CD14-positive monocyte (primary cell): ENCODE results near the gene C17orf100. TPM values are rescaled to one million over a fixed set of nuclear protein-coding genes. Genes with fewer than 3 reads are reported as not detected.

Experiments used
- DNase-seq, 3 donors: peaks; one replicate each; pipeline ENCODE4 v3.0.0-alpha.2; 2011 to 2022
- H2AFZ ChIP-seq: 2 replicates; pipeline ENCODE4 v1.6.0; 2012; ENCODE audit warnings: mild to moderate bottlenecking, low read depth, low read length, inconsistent platforms; ENCODE audit not compliant: insufficient read depth, poor library complexity, severe bottlenecking
- H3K27ac ChIP-seq, 2 donors: 1 replicate in 1 of 2; 2 replicates in 1 of 2; pipeline ENCODE4 v1.5.1; 2012 to 2013; ENCODE audit warnings: low read length in 2 of 2, control low read depth in 1 of 2, inconsistent platforms in 1 of 2, low read depth in 1 of 2, mild to moderate bottlenecking in 1 of 2
- H3K27me3 ChIP-seq, 2 donors: one replicate each; pipeline versions ENCODE4 v1.6.0 to v1.6.1; 2011 to 2013; ENCODE audit warnings: low read length in 2 of 2; ENCODE audit not compliant: control insufficient read depth in 2 of 2, insufficient read depth in 2 of 2
- H3K36me3 ChIP-seq, 2 donors: replicated peaks in 1 of 2; 1 replicate in 1 of 2; 2 replicates in 1 of 2; pipeline versions ENCODE4 v1.5.1 to v1.6.1; 2012 to 2013; ENCODE audit warnings: low read length in 2 of 2, control low read depth in 1 of 2, inconsistent platforms in 1 of 2, mild to moderate bottlenecking in 1 of 2; ENCODE audit not compliant: insufficient read depth in 2 of 2, control insufficient read depth in 1 of 2
- H3K4me1 ChIP-seq, 2 donors: 1 replicate in 1 of 2; 2 replicates in 1 of 2; pipeline versions ENCODE4 v1.5.1 to v1.6.1; 2012 to 2013; ENCODE audit warnings: low read length in 2 of 2, control low read depth in 1 of 2, inconsistent platforms in 1 of 2, mild to moderate bottlenecking in 1 of 2, moderate library complexity in 1 of 2; ENCODE audit not compliant: insufficient read depth in 2 of 2, control insufficient read depth in 1 of 2
- H3K4me2 ChIP-seq: replicated peaks from 2 replicates; pipeline ENCODE3; 2012; ENCODE audit warnings: low read length, moderate library complexity, mild to moderate bottlenecking; ENCODE audit not compliant: poor library complexity, severe bottlenecking; ENCODE audit errors: extremely low read depth
- H3K4me3 ChIP-seq, 3 experiments: fragments of 200-600 bp in 1 of 3; sonication (generic) in 1 of 3; replicated peaks in 1 of 3; 1 replicate in 2 of 3; 2 replicates in 1 of 3; pipeline ENCODE4 v1.5.1; 2011 to 2013; ENCODE audit warnings: low read length in 3 of 3, mild to moderate bottlenecking in 3 of 3, control low read depth in 2 of 3, low read depth in 2 of 3, inconsistent platforms in 1 of 3, moderate library complexity in 1 of 3
- H3K79me2 ChIP-seq: 2 replicates; pipeline ENCODE4 v1.6.0; 2012; ENCODE audit warnings: mild to moderate bottlenecking, control low read depth, inconsistent platforms, low read length, moderate library complexity; ENCODE audit not compliant: insufficient read depth
- H3K9ac ChIP-seq: 2 replicates; pipeline ENCODE4 v1.6.0; 2017; ENCODE audit warnings: low read length, mild to moderate bottlenecking; ENCODE audit not compliant: insufficient read depth, poor library complexity, severe bottlenecking
- H3K9me3 ChIP-seq, 2 donors: replicated peaks in 1 of 2; 1 replicate in 1 of 2; 2 replicates in 1 of 2; pipeline versions ENCODE4 v1.5.1 to v1.6.1; 2012 to 2013; ENCODE audit warnings: low read length in 2 of 2, control low read depth in 1 of 2; ENCODE audit not compliant: control insufficient read depth in 1 of 2, insufficient read depth in 1 of 2
- H4K20me1 ChIP-seq: 2 replicates; pipeline ENCODE4 v1.6.0; 2012; ENCODE audit warnings: mild to moderate bottlenecking, low read length, control low read depth, moderate library complexity; ENCODE audit not compliant: insufficient read depth
- H3K27ac Mint-ChIP-seq, 7 donors: one replicate each; pipeline ENCODE4 v1.8.0; 2020; ENCODE audit warnings: mild to moderate bottlenecking in 7 of 7, mixed read lengths in 7 of 7, moderate library complexity in 6 of 7, inconsistent platforms in 2 of 7
- H3K27me3 Mint-ChIP-seq, 3 donors: one replicate each; pipeline ENCODE4 v1.8.0; 2021 to 2022; ENCODE audit warnings: low read depth in 3 of 3, mild to moderate bottlenecking in 3 of 3, mixed read lengths in 3 of 3, moderate library complexity in 3 of 3, inconsistent platforms in 1 of 3
- H3K36me3 Mint-ChIP-seq, 2 donors: one replicate each; pipeline ENCODE4 v1.8.0; 2020; ENCODE audit warnings: mixed read lengths in 2 of 2, inconsistent platforms in 1 of 2, mild to moderate bottlenecking in 1 of 2
- H3K4me1 Mint-ChIP-seq: one replicate; pipeline ENCODE4 v1.8.0; 2020; ENCODE audit warnings: mild to moderate bottlenecking, mixed read lengths
- H3K4me3 Mint-ChIP-seq, 2 donors: one replicate each; pipeline ENCODE4 v1.8.0; 2020; ENCODE audit warnings: mild to moderate bottlenecking in 2 of 2, mixed read lengths in 2 of 2, moderate library complexity in 1 of 2
- H3K9me3 Mint-ChIP-seq, 7 donors: one replicate each; pipeline ENCODE4 v1.8.0; 2020 to 2022; ENCODE audit warnings: mixed read lengths in 7 of 7, mild to moderate bottlenecking in 6 of 7, moderate library complexity in 6 of 7, inconsistent platforms in 2 of 7
- WGBS: methylation state at CpG from one replicate; pipeline ENCODE4 v1.1.5; 2013; ENCODE audit warnings: missing lambda C conversion rate; ENCODE audit not compliant: insufficient coverage; 5-methylcytosine and 5-hydroxymethylcytosine counted together
- intact Hi-C, 2 donors: fragments of 100-400 bp; cut with micrococcal nuclease; formaldehyde crosslinking; loops; one replicate each; pipeline versions ENCODE4 v1.15.0 to v1.15.1; 2023
- polyA plus RNA-seq, 3 donors: library from polyadenylated mRNA; depleted of rRNA in 1 of 3; unstranded in 2 of 3; stranded (reverse) in 1 of 3; fragments of 300-500 nt in 2 of 3; fragments of >200 nt in 1 of 3; fragmentation: Illumina TruSeq in 2 of 3; gene quantifications; 1 replicate in 2 of 3; 2 replicates in 1 of 3; pipeline ENCODE4 v1.2.3, GENCODE V29; 2012 to 2021
- TF ChIP-seq, protein P1 (sequence below): fragments of 200-600 bp; IDR thresholded peaks from one replicate; pipeline ENCODE4 v1.8.0; 2022; ENCODE audit warnings: antibody characterized with exemption, mild to moderate bottlenecking

Gene C17orf100
- polyA plus RNA-seq, 3 donors = 0.51 to 1.8 (median 1.2) TPM

DNA sequence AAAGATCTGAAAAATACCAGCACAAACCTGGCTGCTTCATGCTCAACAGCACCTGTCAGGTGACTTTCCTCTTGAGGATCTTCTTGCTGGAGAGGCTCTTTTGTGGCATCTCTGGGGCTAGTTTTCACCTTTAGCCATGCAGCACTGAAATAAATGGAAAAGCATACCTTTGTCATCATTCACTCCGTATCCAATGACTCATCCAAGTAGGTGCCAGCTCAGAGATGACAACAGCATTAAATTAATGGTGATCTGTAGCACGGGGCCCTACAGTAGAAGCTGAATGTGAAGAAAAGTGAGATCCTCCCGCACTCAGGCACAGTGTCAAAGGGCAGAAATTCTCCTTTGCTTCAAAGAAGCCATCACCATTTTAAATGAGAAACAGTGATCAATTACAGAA, 43.2 kb upstream of the C17orf100 start:
- H3K36me3 ChIP-seq = peaks cover 66 to 88% of the 10 kb centered on the region in 2 donors

GRCh38 chr17:6610011-6610410, 41.6 kb upstream of the C17orf100 start:
- Mint-ChIP-seq H3K4me1 (no peaks in the 10 kb centered on the region), H3K36me3 (peaks cover 77 to 90% of the 10 kb centered on the region in 2 donors), H3K27me3 (peaks cover 0 to 2% (median 0%) of the 10 kb centered on the region in 3 donors), H3K27ac (no peak overlapping the region), H3K4me3 (no peak overlapping the region), H3K9me3 (no peaks in the 10 kb centered on the region)
- no peak for DNase-seq
- Histone ChIP-seq H3K4me1 (no peaks in the 10 kb centered on the region), H3K9ac (no peak overlapping the region), H3K4me3 (no peak overlapping the region), H3K79me2 (no peaks in the 10 kb centered on the region), H3K4me2 (no peak overlapping the region), H4K20me1 (no peaks in the 10 kb centered on the region), H2AFZ (no peak overlapping the region), H3K9me3 (no peaks in the 10 kb centered on the region), H3K27me3 (no peaks in the 10 kb centered on the region), H3K27ac (no peak overlapping the region), H3K36me3 (peaks cover 61 to 88% of the 10 kb centered on the region in 2 donors)
- intact Hi-C loops = no loop called here
- TF ChIP-seq, protein P1, sequence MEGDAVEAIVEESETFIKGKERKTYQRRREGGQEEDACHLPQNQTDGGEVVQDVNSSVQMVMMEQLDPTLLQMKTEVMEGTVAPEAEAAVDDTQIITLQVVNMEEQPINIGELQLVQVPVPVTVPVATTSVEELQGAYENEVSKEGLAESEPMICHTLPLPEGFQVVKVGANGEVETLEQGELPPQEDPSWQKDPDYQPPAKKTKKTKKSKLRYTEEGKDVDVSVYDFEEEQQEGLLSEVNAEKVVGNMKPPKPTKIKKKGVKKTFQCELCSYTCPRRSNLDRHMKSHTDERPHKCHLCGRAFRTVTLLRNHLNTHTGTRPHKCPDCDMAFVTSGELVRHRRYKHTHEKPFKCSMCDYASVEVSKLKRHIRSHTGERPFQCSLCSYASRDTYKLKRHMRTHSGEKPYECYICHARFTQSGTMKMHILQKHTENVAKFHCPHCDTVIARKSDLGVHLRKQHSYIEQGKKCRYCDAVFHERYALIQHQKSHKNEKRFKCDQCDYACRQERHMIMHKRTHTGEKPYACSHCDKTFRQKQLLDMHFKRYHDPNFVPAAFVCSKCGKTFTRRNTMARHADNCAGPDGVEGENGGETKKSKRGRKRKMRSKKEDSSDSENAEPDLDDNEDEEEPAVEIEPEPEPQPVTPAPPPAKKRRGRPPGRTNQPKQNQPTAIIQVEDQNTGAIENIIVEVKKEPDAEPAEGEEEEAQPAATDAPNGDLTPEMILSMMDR = no peak
- WGBS = no CpG with 5 or more reads among the region's 5 CpGs

More for the DNA sequence above, 43.2 kb upstream of the C17orf100 start:
- Mint-ChIP-seq H3K9me3 (no peaks in the 10 kb centered on the region), H3K4me1 (no peaks in the 10 kb centered on the region), H3K4me3 (no peak overlapping the region), H3K27ac (no peak overlapping the region), H3K36me3 (peaks cover 79 to 83% of the 10 kb centered on the region in 2 donors), H3K27me3 (peaks cover 0 to 2% (median 0%) of the 10 kb centered on the region in 3 donors)
- no peaks in the 10 kb centered on the region for H3K9me3 ChIP-seq
- H3K4me1 ChIP-seq = no peaks in the 10 kb centered on the region
- H3K9ac ChIP-seq = no peak overlapping the region
- H3K4me2 ChIP-seq = no peak overlapping the region
- intact Hi-C loops = no loop called here
- no peak overlapping the region for H2AFZ ChIP-seq
- no peaks in the 10 kb centered on the region for H3K27me3 ChIP-seq
- no peak overlapping the region for H3K27ac ChIP-seq
- 100% methylated on average over 1 of the region's 3 CpGs for WGBS
- H3K79me2 ChIP-seq = no peaks in the 10 kb centered on the region
- TF ChIP-seq, protein P1 = no peak
- H3K4me3 ChIP-seq = no peak overlapping the region
- H4K20me1 ChIP-seq = no peaks in the 10 kb centered on the region
- DNase-seq = no peak
